Epithelial cell of proximal tubule (primary cell): ENCODE results near the gene DGKB. TPM values are rescaled to one million over a fixed set of nuclear protein-coding genes. Genes with fewer than 3 reads are reported as not detected.

ENCODE experiments used
- DNase-seq: peaks from one replicate; pipeline ENCODE4 v3.0.0-alpha.2; 2011; ENCODE audit warnings: low read depth
- H3K4me3 ChIP-seq: 2 replicates; pipeline ENCODE4 v1.5.1; 2011; ENCODE audit warnings: low read depth, mild to moderate bottlenecking, low read length
- CTCF ChIP-seq: conservative IDR thresholded peaks from 2 replicates; pipeline ENCODE4 v1.5.1; 2012; ENCODE audit warnings: low read depth, mild to moderate bottlenecking, low read length
- total RNA-seq: library from RNA; depleted of rRNA; stranded (reverse); fragments of >200 nt; gene quantifications from 2 replicates; pipeline ENCODE4 v1.2.3, GENCODE V29; 2015

Gene DGKB
- total RNA-seq, 1 donor from 2014 or later, result 0.69 TPM

GRCh38 chr7:14676896-14677295 lies 225.7 kb downstream of the DGKB start:
- no peak overlapping the region for H3K4me3 ChIP-seq
- no peak for DNase-seq
- TF ChIP-seq CTCF, result no peak

GRCh38 chr7:14673202-14673601 lies 229.3 kb downstream of the DGKB start:
- no peak for TF ChIP-seq CTCF
- no peak overlapping the region for H3K4me3 ChIP-seq
- no peak for DNase-seq

DNA sequence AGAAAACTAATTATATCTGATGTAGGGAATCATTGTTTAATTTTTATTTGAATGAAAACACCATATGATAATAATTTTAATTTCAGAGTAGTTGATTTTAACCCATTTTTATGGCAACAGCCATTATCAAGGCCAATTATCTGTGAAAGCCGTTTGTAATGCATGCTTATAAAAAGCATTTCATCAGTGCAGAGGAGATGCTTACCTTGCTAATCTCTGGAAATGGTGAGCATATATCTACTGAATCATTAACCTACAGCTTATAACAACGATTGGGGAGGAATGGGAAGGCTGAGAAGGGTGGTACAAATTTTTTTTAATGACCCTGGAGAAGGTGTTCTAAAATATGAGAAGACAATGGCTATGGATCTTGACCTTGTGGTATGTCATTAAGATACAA lies 235.6 kb downstream of the DGKB start:
- no peak overlapping the region for H3K4me3 ChIP-seq
- no peak for TF ChIP-seq CTCF
- DNase-seq, result no peak

DNA sequence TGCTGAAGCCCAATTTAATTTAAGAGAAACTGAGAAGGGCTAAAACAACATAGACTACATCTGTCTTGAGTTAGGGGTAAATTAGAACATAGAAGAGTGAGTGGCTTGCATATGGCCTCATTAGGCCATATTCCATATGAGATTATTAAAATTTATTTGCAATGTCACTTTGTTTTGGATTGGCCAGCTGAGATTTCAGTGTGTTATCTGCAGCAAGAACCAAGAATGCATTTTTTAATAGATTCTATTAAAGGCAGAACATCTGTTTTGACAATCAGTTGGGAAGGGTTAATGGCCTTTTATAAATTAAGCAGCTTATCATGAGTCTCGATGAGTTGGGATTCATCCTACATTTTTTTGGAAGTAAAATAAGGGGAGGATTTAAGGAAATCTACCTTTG lies 236.2 kb downstream of the DGKB start:
- no peak for DNase-seq
- no peak for TF ChIP-seq CTCF
- H3K4me3 ChIP-seq, result no peak overlapping the region

DNA sequence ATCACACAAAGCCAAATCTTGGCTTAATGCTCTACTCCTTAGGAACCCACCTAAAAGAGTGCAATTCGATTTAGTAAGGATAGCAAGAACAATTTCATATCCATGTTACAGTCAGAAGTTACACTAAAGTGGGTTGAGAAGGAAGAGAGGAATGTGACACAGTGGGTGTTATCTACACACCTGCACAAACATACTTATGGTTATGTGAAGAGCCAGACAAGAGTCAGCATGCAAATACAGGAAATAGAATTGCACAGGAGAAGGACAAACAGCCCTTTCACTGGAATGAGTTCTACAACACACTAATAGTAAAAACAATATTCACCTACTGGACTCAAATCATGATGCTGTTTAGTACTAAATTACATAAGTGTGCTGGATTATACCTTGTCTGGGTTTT lies 262.8 kb downstream of the DGKB start:
- no peak for TF ChIP-seq CTCF
- no peak overlapping the region for H3K4me3 ChIP-seq
- no peak for DNase-seq

DNA sequence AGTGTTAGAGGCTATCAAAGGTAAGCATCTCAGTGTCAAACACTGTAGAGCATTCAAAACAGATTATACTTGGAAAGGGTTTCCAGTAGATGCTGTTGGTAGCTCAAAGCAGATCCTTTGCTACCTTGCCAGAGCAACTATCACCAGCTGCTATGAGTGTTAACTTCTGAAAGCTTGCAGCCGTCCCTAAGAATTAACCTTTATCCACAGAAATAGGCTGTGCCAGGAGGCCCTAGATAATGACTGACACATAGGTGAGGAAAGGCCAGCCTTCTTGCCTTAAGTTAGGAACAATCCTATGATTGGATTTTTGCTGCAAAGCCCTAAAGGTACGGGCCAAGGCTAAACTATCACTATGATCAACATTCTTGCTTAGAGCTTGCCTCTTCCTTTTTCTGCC lies 263.2 kb downstream of the DGKB start:
- no peak for TF ChIP-seq CTCF
- no peak overlapping the region for H3K4me3 ChIP-seq
- DNase-seq, result no peak

- H3K4me3 ChIP-seq, result no peak overlapping the region
- TF ChIP-seq CTCF, result no peak
- DNase-seq, result no peak
Observed at GRCh38 chr7:14637968-14638367, 264.6 kb downstream of the DGKB start.
